ENCODE data around the gene PALLD. TPM values are rescaled to one million over a fixed set of nuclear protein-coding genes. Genes with fewer than 3 reads are reported as not detected.

PALLD gene
- total RNA-seq, 1 experiment from 2014 or later: 23.7 TPM

DNA sequence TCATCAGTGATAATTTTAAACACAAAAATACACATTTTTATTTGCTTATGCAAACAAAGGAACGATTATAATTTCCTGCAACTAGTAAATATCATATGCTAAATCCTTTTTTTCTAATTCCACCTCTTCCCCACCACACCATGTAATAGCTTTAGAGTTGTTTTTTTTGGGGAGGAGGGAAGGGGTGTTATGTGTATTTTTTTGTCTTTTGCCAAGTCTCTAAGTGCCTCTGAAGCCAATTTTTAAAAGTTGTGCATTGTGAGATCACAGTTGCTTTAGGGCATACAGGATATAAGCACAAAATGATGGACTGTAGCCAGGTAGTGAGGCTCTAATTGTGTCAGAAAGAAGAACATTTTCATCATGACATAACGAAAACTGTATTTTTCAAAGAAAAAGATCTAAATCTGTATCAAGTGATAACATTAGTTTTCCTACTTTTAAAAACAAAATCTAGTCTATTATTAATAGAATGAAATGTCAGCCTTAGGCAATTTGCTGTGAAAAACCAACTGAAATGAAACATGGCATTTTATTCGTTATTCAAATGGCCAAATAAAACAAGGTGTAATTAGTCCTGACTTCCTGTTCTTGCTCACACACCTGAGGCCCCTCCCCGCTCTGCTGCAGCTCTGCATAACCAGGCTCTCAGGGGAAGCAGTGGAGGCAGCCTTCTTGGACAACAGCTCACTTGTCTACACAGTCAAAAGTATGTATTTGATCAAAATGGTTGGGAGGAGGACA is 157.4 kb downstream of the PALLD start (continued):
- TF ChIP-seq, protein P1, sequence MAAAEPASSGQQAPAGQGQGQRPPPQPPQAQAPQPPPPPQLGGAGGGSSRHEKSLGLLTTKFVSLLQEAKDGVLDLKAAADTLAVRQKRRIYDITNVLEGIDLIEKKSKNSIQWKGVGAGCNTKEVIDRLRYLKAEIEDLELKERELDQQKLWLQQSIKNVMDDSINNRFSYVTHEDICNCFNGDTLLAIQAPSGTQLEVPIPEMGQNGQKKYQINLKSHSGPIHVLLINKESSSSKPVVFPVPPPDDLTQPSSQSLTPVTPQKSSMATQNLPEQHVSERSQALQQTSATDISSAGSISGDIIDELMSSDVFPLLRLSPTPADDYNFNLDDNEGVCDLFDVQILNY (CRISPR knock-in tag; IDR thresholded peaks at IDR 0.05): no peak
- TF ChIP-seq ZNF671 (CRISPR knock-in tag; IDR thresholded peaks at IDR 0.05): no peak
- TF ChIP-seq SMAD4 (CRISPR knock-in tag; IDR thresholded peaks at IDR 0.05): no peak
- TF ChIP-seq, protein P2, sequence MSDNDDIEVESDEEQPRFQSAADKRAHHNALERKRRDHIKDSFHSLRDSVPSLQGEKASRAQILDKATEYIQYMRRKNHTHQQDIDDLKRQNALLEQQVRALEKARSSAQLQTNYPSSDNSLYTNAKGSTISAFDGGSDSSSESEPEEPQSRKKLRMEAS (CRISPR knock-in tag; IDR thresholded peaks at IDR 0.05): no peak
- TF ChIP-seq ETV6 (CRISPR knock-in tag; IDR thresholded peaks at IDR 0.05): no peak

DNA sequence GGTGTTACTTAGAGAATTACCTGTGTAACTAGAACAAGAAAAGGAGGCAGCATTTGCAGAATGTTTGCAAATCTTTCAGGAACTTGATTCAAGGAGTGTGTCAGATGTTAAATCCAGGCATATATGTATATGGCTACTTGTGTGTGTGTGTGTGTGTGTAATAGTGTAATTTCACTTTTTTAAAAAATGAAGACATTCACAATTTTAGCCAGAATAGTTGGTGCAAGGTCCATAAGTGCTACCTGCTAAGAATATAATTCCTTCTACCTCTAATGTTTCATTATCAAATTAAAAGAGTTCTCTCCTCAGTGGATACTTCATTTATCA is 158.0 kb downstream of the PALLD start:
- no peak overlapping the region for H3K4me3 Mint-ChIP-seq
- H3K27ac Mint-ChIP-seq: peak overlapping the region; percentile 53; the same call in 1 of the 2 replicates
- TF ChIP-seq, protein P3, sequence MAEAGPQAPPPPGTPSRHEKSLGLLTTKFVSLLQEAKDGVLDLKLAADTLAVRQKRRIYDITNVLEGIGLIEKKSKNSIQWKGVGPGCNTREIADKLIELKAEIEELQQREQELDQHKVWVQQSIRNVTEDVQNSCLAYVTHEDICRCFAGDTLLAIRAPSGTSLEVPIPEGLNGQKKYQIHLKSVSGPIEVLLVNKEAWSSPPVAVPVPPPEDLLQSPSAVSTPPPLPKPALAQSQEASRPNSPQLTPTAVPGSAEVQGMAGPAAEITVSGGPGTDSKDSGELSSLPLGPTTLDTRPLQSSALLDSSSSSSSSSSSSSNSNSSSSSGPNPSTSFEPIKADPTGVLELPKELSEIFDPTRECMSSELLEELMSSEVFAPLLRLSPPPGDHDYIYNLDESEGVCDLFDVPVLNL (CRISPR knock-in tag; IDR thresholded peaks at IDR 0.05; ENCODE audit: borderline replicate concordance, low read depth): no peak
- TF ChIP-seq FOXP1 (CRISPR knock-in tag; IDR thresholded peaks at IDR 0.05; ENCODE audit: borderline replicate concordance): no peak
- TF ChIP-seq CREM (CRISPR knock-in tag; IDR thresholded peaks at IDR 0.05): no peak
- no peak for TF ChIP-seq ZNF416 (CRISPR knock-in tag; IDR thresholded peaks at IDR 0.05)
- TF ChIP-seq, protein P4, sequence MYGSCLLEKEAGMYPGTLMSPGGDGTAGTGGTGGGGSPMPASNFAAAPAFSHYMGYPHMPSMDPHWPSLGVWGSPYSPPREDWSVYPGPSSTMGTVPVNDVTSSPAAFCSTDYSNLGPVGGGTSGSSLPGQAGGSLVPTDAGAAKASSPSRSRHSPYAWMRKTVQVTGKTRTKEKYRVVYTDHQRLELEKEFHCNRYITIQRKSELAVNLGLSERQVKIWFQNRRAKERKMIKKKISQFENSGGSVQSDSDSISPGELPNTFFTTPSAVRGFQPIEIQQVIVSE (CRISPR knock-in tag; IDR thresholded peaks at IDR 0.05; ENCODE audit: borderline replicate concordance): no peak
- no peak for TF ChIP-seq NFE2L1 (CRISPR knock-in tag; IDR thresholded peaks at IDR 0.05)
- no peak for TF ChIP-seq SP1 (CRISPR knock-in tag; conservative IDR thresholded peaks at IDR 0.05)
- no peak for TF ChIP-seq PRRX2 (CRISPR knock-in tag; IDR thresholded peaks at IDR 0.05)
- TF ChIP-seq, protein P5, sequence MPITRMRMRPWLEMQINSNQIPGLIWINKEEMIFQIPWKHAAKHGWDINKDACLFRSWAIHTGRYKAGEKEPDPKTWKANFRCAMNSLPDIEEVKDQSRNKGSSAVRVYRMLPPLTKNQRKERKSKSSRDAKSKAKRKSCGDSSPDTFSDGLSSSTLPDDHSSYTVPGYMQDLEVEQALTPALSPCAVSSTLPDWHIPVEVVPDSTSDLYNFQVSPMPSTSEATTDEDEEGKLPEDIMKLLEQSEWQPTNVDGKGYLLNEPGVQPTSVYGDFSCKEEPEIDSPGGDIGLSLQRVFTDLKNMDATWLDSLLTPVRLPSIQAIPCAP (CRISPR knock-in tag; IDR thresholded peaks at IDR 0.05): no peak
- TF ChIP-seq TCF7 (CRISPR knock-in tag; IDR thresholded peaks at IDR 0.05; ENCODE audit: low read depth): no peak

DNA sequence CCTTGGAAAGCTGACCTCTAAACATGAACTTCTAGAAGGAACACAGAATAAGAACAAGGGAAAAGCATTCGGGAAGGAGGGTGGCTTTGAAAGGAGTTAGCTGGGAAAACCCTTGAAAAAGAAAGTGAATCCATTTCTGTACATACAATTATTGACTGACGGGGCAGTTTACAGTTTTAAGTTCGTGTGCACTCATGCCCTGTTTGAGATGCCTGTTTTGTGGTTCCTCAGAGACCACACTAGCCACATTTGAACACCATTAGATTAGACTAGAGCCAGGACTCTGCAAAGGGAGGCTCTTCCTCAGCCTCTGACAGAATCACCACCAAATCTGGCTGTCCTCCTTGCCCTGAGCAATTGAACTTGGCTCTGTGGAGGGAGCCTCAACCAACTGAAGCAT is 158.3 kb downstream of the PALLD start:
- TF ChIP-seq, protein P6, sequence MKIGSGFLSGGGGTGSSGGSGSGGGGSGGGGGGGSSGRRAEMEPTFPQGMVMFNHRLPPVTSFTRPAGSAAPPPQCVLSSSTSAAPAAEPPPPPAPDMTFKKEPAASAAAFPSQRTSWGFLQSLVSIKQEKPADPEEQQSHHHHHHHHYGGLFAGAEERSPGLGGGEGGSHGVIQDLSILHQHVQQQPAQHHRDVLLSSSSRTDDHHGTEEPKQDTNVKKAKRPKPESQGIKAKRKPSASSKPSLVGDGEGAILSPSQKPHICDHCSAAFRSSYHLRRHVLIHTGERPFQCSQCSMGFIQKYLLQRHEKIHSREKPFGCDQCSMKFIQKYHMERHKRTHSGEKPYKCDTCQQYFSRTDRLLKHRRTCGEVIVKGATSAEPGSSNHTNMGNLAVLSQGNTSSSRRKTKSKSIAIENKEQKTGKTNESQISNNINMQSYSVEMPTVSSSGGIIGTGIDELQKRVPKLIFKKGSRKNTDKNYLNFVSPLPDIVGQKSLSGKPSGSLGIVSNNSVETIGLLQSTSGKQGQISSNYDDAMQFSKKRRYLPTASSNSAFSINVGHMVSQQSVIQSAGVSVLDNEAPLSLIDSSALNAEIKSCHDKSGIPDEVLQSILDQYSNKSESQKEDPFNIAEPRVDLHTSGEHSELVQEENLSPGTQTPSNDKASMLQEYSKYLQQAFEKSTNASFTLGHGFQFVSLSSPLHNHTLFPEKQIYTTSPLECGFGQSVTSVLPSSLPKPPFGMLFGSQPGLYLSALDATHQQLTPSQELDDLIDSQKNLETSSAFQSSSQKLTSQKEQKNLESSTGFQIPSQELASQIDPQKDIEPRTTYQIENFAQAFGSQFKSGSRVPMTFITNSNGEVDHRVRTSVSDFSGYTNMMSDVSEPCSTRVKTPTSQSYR (CRISPR knock-in tag; IDR thresholded peaks at IDR 0.05): no peak
- TF ChIP-seq ZBTB21 (CRISPR knock-in tag; IDR thresholded peaks at IDR 0.05; ENCODE audit: borderline replicate concordance) (no peak), ZNF671 (CRISPR knock-in tag; IDR thresholded peaks at IDR 0.05) (no peak), ZNF317 (CRISPR knock-in tag; IDR thresholded peaks at IDR 0.05; ENCODE audit: borderline replicate concordance, low read depth) (no peak)
- no peaks in the 10 kb centered on the region for H3K9me3 Mint-ChIP-seq
- ChIA-PET POLR2A (interaction anchor here (0.6 kb wide), 1 partner anchor 135 kb away, joined by 4 read pairs; no protein-coding TSS in a partner anchor), CTCF (interaction anchor here (1.1 to 1.5 kb wide), 2 partner anchors 267 to 355 kb away, joined by 3 to 4 read pairs; partner anchors contain the start of gene CBR4)
- H3K27ac Mint-ChIP-seq: peak overlapping the region; percentile 53; the same call in 1 of the 2 replicates
- DNase-seq (ENCODE audit: low spot score) (no peak), ATAC-seq (no peak)
- peaks cover 54% of the 10 kb centered on the region for H3K4me1 Mint-ChIP-seq
- H3K36me3 Mint-ChIP-seq: no peaks in the 10 kb centered on the region
- H3K4me3 Mint-ChIP-seq: no peak overlapping the region
- H3K27me3 Mint-ChIP-seq (ENCODE audit: low read depth): no peaks in the 10 kb centered on the region

More for the DNA sequence above, 158.0 kb downstream of the PALLD start:
- peaks cover 54% of the 10 kb centered on the region for H3K4me1 Mint-ChIP-seq
- ChIA-PET CTCF (interaction anchor here (0.6 to 1.5 kb wide), 3 partner anchors 10 to 356 kb away, joined by 3 to 4 read pairs (median 3); partner anchors contain the start of gene CBR4), POLR2A (interaction anchor here (0.6 kb wide), 1 partner anchor 135 kb away, joined by 4 read pairs; no protein-coding TSS in a partner anchor)
- no peaks in the 10 kb centered on the region for H3K9me3 Mint-ChIP-seq
- ATAC-seq: no peak
- no peak for DNase-seq (ENCODE audit: low spot score)
- H3K27me3 Mint-ChIP-seq (ENCODE audit: low read depth): no peaks in the 10 kb centered on the region
- H3K36me3 Mint-ChIP-seq: no peaks in the 10 kb centered on the region

Data from WTC11 (cell line).